ENCODE data around the gene RPS19BP1.
"Not testable (repeated sequence)": the region's sequence is repeated elsewhere in the genome, so short reads cannot be mapped to it uniquely, and the experiment has no call there.

Gene RPS19BP1

GRCh38 chr22:39514373-39514973 is 18.1 kb downstream of the RPS19BP1 start:
- no peak for DNase-seq (ENCODE audit: low read depth, low spot score)

- DNase-seq (ENCODE audit: low read depth, low spot score), result no peak
These were observed 18.8 kb downstream of the RPS19BP1 start for GRCh38 chr22:39513791-39514190.

DNA sequence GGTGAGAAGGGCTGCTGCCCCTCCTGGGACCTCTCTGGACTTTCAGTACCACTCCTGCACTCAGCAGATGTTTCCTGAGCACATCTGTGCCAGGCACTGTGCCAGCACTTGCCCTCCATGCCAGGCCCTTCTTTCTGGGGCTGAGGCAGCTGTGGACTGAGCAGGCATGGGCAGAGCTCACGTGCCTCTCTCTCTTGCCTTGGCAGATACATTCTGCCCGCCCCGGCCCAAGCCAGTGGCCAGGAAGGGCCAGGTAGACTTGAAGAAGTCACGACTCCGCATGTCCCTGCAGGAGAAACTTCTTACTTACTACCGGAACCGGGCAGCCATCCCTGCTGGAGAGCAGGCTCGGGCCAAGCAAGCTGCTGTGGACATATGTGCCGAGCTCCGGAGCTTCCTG is 20.5 kb downstream of the RPS19BP1 start:
- no peak for DNase-seq (ENCODE audit: low read depth, low spot score)

DNA sequence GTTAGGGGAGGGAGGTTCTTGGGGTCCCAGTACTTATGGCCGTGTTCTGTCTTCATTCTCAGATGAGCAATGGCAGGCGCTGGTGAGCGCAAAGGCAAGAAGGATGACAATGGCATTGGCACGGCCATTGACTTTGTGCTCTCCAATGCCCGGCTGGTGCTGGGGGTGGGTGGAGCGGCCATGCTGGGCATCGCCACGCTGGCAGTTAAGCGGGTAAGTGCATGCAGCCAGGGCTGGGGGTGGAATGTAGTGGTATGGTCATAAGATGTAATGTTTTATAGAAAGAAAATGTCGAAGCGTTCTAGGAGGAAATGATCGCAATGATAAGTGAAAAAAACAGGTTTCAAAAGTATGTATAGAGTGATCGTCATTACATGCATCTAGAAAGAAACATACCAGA is 21.3 kb downstream of the RPS19BP1 start:
- DNase-seq (ENCODE audit: low read depth, low spot score), result no peak

GRCh38 chr22:39510529-39511149 is 21.9 kb downstream of the RPS19BP1 start:
- DNase-seq (ENCODE audit: low read depth, low spot score), result no peak

- no peak for DNase-seq (ENCODE audit: low read depth, low spot score)
These were observed 24.2 kb downstream of the RPS19BP1 start for GRCh38 chr22:39508393-39508792.

DNA sequence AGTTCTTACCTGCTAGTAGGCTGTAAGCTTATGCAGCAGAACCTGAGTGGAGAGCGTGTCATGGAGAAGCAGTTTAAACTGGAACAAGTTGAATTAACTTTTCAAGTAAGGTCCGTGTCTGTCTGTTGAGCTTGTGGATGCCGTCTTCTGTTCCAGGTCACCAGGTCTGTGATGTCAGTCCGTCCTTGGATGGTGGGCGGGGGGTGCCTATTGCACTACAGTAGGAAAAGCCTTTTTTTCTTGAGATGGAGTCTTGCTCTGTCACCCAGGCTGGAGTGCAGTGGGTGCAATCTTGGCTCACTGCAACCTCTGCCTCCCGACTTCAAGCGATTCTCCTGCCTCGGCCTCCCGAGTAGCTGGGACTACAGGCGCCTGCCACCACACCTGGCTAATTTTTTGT is 25.5 kb downstream of the RPS19BP1 start:
- not testable (repeated sequence) for DNase-seq (ENCODE audit: low read depth, low spot score)

DNA sequence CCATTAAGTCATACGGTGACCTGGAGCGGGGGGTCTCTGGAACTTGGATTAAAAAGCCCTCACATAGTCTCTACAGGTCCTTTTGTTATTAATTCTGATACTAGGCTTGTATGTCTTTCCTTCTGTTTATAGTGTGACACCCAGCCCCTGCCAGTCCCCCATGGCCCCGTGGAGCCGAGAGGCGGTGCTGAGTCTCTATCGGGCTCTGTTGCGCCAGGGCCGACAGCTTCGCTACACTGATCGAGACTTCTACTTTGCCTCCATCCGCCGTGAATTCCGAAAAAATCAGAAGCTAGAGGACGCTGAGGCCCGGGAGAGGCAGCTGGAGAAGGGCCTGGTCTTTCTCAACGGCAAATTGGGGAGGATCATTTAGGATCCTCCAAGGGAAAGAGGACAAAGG is 28.5 kb downstream of the RPS19BP1 start:
- no peak for DNase-seq (ENCODE audit: low read depth, low spot score)

GRCh38 chr22:39503630-39504029 is 28.9 kb downstream of the RPS19BP1 start:
- DNase-seq (ENCODE audit: low read depth, low spot score), result no peak

DNA sequence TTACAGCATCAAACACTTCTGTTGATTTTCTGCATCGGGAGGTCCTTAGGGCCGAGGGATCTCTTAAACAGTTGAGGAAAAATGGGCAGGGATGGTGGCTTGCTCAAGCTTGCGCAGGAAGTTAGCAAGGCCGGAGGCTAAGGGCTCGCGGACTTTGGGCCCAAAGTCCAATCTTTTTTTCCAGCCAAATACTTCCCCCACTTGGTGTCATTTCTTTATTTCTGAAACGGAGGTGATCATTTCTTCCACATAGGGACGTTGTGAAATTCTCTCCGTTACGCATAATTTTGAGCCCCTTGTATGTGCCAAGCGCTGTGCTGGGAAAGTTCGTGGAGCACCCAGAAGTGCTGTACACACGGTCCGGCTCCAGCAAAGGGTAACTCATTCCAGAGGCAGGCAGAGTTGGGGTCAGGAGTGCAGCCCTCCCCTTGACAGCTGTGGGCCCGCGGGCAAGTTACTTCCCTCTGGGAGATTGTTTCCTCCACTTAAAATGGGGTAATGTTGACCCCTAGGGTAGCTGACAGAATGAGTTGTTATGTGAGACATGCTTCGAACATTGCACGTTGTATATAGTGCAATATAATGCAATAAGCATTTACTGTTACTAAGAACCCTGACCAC is 29.6 kb downstream of the RPS19BP1 start:
- DNase-seq (ENCODE audit: low read depth, low spot score), result no peak

- peak; percentile 85 for DNase-seq (ENCODE audit: low read depth, low spot score)
These were observed 30.3 kb downstream of the RPS19BP1 start, which contains the start of gene MIEF1 for GRCh38 chr22:39502109-39502788. Gene MIEF1, plus strand, starts transcription at chr22:39502290. Its CDS starts 9,005 bp downstream, at chr22:39511295.

- no peak for DNase-seq (ENCODE audit: low read depth, low spot score)
These were observed 30.9 kb downstream of the RPS19BP1 start for GRCh38 chr22:39501644-39502108.

GRCh38 chr22:39500101-39500500 is 32.4 kb downstream of the RPS19BP1 start:
- DNase-seq (ENCODE audit: low read depth, low spot score), result no peak

GRCh38 chr22:39498802-39499201 is 33.7 kb downstream of the RPS19BP1 start:
- DNase-seq (ENCODE audit: low read depth, low spot score), result no peak

DNA sequence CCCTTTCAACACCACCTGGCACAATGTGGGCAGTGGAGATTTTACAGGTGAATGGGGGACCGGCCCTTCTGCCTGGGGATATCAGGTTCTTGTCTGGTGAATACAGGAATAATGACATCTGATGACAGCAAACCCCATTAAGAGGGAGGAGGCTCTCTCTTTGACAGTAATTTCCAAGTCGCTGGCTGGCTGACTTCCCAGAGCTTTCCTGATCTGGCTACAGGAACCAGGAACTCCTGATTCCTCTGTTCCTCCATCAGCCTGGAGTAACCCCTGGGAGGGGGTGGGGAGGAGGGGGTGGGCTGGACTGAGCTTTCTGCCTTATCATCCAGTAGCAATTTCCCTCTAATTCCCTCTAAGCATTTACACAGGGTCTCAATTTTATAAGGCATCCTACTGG is 34.2 kb downstream of the RPS19BP1 start:
- DNase-seq (ENCODE audit: low read depth, low spot score), result no peak

DNA sequence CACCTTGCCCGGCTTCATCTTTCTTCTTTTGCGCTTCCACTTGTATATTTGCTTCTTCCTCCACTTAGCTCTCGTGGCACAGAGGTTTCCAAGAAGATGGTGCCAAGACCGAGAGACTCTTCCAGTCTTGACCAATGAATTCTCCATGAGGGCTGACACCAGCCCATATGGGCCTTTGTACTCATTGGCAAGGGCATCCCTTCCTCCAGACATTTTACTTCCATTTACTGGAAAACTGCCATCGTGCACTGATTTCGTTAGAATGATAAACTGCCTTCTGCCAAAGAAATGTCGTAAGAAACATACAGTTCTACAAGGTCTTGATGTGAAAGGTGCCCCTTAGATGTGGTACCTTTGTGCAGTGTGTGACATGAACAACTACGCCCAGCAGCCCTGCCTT is 35.1 kb downstream of the RPS19BP1 start:
- DNase-seq (ENCODE audit: low read depth, low spot score), result no peak

DNA sequence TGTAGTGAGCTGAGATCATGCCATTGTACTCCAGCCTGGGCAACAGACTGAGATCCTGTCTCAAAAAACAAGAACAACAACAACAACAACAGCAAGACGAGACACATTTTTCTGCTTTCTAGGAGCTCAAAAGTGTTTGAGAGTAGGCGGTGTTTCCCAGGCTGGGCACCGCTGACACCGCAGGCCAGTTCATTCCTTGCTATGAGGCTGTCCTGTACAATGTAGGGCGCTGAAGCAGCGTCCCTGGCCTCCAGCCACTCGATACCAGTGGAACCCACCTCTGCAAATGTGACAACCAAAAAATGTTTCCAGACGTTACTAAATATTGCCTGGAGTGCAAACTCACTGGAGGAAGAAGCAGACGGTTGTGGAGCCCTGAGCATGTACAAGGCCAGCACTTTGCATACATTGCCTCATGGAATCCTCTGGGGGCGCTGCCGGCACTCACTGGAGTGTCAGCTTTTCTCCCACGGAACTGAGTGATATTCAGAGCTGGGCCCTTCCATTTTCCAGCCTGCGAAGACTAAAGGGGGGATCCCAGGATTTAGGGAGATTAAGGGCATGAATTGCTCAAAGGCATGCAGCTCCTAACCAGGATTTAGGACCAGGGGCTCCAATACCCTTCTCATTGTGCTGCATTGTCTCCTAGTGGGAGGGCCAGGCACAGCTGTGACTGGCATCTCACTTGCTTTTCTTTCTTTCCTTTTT is 36.3 kb downstream of the RPS19BP1 start:
- DNase-seq (ENCODE audit: low read depth, low spot score), result no peak

- DNase-seq (ENCODE audit: low read depth, low spot score), result no peak
These were observed 38.0 kb downstream of the RPS19BP1 start for GRCh38 chr22:39494471-39495120.

DNA sequence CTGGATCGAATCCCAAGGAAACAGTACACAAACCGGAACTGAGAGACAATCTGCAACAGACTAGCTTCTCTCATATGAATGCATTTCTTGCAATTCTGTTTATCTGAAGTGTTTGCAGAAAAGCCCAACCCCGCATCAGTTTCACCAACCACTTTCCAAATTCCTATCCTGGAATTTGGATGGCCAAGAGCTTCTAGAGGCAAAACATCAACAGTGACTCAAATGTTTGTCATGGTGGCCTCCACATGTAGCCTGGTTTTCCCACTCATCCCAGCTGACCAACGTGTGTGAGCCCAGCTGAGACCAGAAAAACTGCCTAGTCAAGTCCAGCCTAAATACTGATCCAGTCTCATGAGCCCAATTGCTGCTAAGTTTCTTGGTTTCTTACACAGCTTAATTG is 38.8 kb downstream of the RPS19BP1 start:
- DNase-seq (ENCODE audit: low read depth, low spot score), result no peak

DNA sequence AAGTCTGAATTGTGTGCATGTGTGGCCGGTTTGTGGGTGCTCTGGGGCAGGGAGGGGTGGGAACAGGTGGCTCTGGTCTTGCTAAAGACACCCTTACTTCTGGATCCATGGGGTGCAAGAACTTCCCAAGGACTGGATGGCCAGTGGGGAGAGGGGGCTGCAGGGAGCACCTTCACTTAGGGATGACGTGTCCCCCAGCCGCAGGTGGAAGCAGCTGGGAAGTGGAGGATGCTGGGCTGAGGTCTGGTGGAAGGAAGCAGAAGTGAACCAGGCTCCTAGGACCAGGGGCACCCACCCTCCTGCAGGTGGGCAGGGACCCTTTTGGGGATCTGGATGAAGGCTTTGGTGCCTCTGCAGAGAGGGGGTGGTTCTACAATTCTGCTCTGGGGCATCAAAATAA is 40.4 kb downstream of the RPS19BP1 start:
- DNase-seq (ENCODE audit: low read depth, low spot score), result no peak

- no peak for DNase-seq (ENCODE audit: low read depth, low spot score)
These were observed 40.9 kb downstream of the RPS19BP1 start for GRCh38 chr22:39491696-39492095.
